ENCODE results near the gene SCN1A.

The SCN1A gene

GRCh38 chr2:165950438-165950837 lies 177.4 kb downstream of the SCN1A start:
- no peaks in the 10 kb centered on the region for H3K27me3 ChIP-seq (ENCODE audit: insufficient read depth, insufficient read length)
- TF ChIP-seq ZNF274 (IDR thresholded peaks at IDR 0.05; ENCODE audit: low read depth, low read length): no peak
- TF ChIP-seq YY1 (IDR thresholded peaks at IDR 0.05; ENCODE audit: insufficient read depth, insufficient read length): no peak
- no peak for TF ChIP-seq SUZ12 (IDR thresholded peaks at IDR 0.05; ENCODE audit: extremely low read depth, insufficient read depth, insufficient read length)
- no peak for DNase-seq (ENCODE audit: low read depth, low spot score)
- H3K36me3 ChIP-seq (ENCODE audit: insufficient read depth, insufficient read length, low read length): peaks cover 36% of the 10 kb centered on the region
- no peak overlapping the region for H3K9ac ChIP-seq (ENCODE audit: insufficient read length, low read depth)
- H3K4me1 ChIP-seq (ENCODE audit: insufficient read depth, insufficient read length): no peaks in the 10 kb centered on the region
- H3K9me3 ChIP-seq (ENCODE audit: insufficient read depth, low read length): no peaks in the 10 kb centered on the region
- no peak overlapping the region for H3K4me3 ChIP-seq (ENCODE audit: insufficient read length, low read depth)

- Histone ChIP-seq H3K9me3 (ENCODE audit: insufficient read depth, low read length) (no peaks in the 10 kb centered on the region), H3K9ac (ENCODE audit: insufficient read length, low read depth) (no peak overlapping the region), H3K27me3 (ENCODE audit: insufficient read depth, insufficient read length) (no peaks in the 10 kb centered on the region), H3K4me1 (ENCODE audit: insufficient read depth, insufficient read length) (no peaks in the 10 kb centered on the region), H3K4me3 (ENCODE audit: insufficient read length, low read depth) (no peak overlapping the region), H3K36me3 (ENCODE audit: insufficient read depth, insufficient read length, low read length) (peaks cover 69% of the 10 kb centered on the region)
- no peak for DNase-seq (ENCODE audit: low read depth, low spot score)
- TF ChIP-seq ZNF274 (IDR thresholded peaks at IDR 0.05; ENCODE audit: low read depth, low read length): no peak
- TF ChIP-seq SUZ12 (IDR thresholded peaks at IDR 0.05; ENCODE audit: extremely low read depth, insufficient read depth, insufficient read length): no peak
- no peak for TF ChIP-seq YY1 (IDR thresholded peaks at IDR 0.05; ENCODE audit: insufficient read depth, insufficient read length)
Observed at GRCh38 chr2:165941827-165942226, 186.0 kb downstream of the SCN1A start.

- Histone ChIP-seq H3K4me3 (ENCODE audit: insufficient read length, low read depth) (no peak overlapping the region), H3K9ac (ENCODE audit: insufficient read length, low read depth) (no peak overlapping the region), H3K9me3 (ENCODE audit: insufficient read depth, low read length) (no peaks in the 10 kb centered on the region), H3K36me3 (ENCODE audit: insufficient read depth, insufficient read length, low read length) (peaks cover 61% of the 10 kb centered on the region), H3K4me1 (ENCODE audit: insufficient read depth, insufficient read length) (no peaks in the 10 kb centered on the region), H3K27me3 (ENCODE audit: insufficient read depth, insufficient read length) (no peaks in the 10 kb centered on the region)
- TF ChIP-seq SUZ12 (IDR thresholded peaks at IDR 0.05; ENCODE audit: extremely low read depth, insufficient read depth, insufficient read length): no peak
- no peak for TF ChIP-seq ZNF274 (IDR thresholded peaks at IDR 0.05; ENCODE audit: low read depth, low read length)
- TF ChIP-seq YY1 (IDR thresholded peaks at IDR 0.05; ENCODE audit: insufficient read depth, insufficient read length): no peak
- no peak for DNase-seq (ENCODE audit: low read depth, low spot score)
Observed at GRCh38 chr2:165938237-165938636, 189.6 kb downstream of the SCN1A start.

Measured in NT2/D1 (cell line).